Activated T-cell treated with anti-CD3 and anti-CD28 coated beads for 48 hours (primary cell): Measurements from ENCODE around the gene ACTA2.

Experiments used
- DNase-seq: peaks from one replicate; pipeline ENCODE4 v3.0.0-alpha.2; 2020; ENCODE audit warnings: low read depth

Gene ACTA2

DNA sequence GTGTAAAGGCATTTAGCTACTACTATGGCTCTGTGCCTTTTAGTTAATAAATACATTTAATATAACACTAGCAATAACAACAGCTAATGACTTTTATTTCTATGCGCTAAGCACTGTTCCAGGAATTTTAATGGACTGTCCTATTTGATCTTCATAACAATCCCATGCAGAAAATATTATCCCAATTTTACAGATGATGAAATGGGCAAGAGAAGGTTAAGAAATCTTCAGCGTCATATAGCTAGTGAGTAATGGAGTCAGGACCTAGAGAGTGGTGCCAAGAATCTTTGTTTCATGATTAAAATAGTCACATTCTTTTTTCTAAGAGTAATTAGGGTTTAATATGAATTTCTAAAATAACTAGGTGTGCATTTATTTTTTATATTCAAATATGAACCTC, 32.4 kb downstream of the ACTA2 start:
- no peak for DNase-seq

DNA sequence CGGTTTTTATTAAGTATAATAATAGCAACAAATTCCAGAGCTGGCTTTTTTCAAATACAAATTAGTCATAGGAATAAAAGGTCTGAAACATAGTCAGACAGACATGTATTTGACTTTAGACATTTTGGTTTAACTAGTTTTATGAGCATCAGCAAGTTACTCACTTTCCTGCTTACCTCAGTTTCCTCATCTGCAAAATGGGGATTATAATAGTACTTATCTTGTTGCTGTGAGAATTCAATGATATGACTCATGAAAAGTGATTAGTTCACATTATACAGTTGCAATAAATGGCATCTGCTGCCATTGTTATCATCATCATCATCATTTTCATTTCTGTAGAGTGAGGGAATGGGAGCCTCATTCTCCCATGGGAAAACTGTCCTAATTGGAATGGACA, 33.5 kb downstream of the ACTA2 start:
- DNase-seq, result no peak

DNA sequence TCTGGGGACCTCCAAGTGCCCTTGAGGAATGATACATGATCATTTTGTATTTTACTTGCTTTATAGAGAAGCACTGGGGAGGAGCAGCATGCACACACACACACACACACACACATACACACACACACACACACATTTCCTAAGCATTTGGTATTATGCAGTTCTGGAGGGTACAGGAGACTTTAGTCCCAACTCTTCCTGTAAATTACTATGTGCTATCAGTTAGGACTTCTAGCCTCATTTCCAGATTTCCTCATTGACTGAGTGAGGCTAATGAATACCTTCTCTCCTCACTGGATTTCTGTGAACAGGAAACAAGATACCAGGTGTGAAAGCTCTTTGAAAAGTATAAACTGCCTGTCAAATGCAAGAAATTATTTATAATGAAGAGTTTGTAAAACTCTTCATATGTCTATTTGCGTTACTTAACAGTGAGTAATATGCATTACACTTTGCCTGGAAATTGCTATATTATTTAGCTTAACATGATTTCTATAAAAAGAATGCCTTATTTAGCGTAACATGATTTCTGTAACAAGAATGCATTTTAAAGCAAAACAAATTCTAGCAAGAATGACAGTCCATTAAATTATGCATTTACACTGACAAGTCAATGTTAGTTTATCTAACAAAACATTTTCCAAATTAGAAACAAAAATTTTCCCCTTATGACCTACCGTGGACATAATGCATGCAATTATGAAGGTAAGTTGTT, 34.2 kb downstream of the ACTA2 start:
- DNase-seq, result no peak

DNA sequence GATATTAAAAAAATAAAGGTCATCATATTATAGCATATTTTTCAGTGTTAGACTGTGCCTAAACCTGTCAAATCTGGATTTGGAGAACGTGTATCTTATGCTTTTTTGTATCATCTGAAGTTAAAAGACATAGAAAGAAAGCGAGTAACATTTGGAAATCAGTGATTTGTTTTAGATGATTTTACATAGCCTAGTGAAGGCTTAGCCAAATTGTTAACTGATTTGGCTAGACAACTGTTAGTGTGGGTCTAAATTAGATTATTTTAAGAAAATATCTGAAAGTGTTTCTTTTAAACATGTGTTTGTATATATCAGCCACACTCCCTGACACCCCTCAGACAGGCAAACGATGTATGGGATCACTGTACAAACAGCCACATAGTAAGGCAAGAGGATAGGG, 35.6 kb downstream of the ACTA2 start:
- DNase-seq, result no peak

DNA sequence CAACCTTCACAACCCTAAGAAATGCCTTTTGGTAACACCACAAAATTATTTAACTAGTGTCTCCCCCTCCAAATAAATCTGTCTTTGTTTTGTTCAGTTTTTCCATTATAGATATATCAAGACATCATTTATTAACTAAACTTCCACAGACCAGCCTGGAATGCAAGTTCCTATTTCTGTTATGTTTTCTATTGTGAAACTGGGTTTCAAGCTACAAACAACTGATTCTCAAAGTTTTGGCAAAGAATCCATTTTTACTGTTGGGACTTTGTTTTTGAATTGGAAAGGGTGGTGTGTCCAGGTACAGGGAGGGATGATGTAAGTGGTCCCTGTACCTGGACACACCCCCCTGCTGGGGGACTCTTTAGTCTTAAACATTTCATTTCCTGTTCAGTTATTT, 36.3 kb downstream of the ACTA2 start:
- DNase-seq, result no peak

DNA sequence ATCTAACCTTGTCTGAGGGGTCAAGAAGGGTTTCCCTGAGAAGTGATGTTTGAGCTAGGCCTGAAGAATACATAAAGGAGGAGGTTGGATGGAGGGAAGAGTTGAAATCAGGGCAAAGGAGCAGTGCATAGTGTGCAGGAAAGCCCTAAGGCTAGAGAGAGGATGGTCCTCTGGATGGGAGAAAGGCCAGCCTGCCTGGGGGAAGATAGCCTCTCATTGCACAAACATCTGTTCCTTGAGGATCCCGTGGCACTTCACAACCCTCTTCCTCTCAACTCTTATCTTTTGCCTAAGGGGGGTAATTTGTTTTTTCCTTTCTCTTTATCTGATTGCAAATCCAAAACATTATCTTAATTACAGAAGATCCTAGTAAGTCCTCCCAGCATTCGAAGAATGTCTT, 36.8 kb downstream of the ACTA2 start:
- no peak for DNase-seq

DNA sequence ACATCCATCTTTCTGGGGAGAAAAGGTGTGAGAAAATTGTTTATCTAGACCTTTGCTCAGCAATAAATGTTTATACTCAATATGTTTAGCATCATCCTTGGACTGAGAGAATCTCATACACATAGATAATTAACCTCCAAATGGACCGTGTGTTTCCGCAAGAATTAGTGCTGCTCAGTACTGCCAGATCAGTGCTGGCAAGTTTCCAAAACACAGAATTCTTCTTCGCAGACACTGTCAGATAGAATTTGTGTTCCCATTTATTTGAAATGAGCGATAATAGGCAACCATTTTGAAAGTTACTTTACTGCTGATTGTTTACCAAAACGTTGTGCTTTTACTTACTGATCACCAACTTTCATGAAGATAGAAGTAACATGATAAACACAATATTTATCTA, 38.8 kb downstream of the ACTA2 start:
- DNase-seq, result no peak

DNA sequence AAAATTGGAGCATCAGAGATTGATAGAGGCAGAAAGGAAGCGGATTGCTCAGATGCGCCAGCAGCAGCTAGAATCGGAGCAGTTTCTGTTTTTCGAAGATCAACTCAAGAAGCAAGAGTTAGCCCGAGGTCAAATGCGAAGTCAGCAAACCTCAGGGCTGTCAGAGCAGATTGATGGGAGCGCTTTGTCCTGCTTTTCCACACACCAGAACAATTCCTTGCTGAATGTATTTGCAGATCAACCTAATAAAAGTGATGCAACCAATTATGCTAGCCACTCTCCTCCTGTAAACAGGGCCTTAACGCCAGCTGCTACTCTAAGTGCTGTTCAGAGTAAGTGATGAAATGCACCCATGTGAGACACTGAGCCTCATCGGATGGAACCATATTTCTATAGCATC, 39.4 kb downstream of the ACTA2 start:
- no peak for DNase-seq

DNA sequence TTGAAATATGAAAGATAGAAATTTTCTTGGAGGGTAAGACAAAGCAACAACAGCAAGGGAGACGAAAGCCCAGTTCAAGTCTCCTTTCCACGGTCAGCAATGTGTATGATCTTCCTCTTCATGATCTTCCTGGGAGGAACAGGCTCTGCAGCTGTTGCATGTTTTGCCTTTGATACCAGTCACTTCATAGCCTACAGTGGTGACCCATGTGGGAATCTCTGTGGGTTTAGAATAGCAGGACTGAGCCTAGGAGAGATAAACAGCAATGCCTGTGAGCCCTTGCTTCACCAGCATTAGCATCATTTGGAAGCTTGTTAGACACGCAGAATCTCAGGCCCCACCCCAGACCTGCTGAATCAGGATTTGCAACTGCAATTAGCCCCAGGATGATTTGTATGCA, 40.7 kb downstream of the ACTA2 start:
- DNase-seq, result no peak

DNA sequence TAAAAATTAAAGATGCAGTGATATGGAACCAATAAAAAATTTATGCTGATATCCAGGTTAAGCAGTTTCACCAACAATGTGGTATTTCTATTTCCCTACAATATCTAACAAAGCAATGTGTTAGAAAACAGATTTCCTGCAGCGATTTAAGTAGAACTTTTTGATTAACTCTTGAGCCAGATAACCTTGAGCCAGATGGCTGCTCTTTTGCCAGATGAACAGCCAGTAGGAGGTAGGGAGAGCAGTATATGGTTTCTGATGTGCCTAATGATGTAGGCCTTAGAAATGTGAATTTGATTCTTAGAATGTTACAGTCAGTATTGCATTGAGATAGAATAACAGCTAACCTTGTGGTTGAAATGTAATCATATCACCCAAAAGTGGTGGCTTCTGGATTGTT, 41.5 kb downstream of the ACTA2 start:
- DNase-seq, result no peak

DNA sequence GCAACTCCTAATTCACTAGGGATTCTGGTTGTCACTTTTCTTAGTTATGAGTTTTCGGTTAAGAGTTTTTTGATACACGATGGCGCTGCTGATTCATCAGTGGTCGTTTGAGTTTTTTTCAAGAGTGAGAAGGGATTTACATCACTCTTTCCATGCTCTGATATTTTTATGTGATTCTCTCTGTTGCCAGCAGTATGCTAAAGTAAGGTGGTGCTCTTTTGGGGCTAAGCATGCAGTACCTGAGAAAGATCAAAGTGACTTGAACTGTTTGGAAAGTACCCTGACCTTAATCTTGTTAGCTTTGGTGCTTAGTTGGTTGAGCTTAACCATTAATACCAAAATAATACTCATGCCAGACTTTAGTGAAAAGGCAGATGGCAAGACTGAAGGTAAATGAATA, 44.4 kb downstream of the ACTA2 start:
- no peak for DNase-seq

DNA sequence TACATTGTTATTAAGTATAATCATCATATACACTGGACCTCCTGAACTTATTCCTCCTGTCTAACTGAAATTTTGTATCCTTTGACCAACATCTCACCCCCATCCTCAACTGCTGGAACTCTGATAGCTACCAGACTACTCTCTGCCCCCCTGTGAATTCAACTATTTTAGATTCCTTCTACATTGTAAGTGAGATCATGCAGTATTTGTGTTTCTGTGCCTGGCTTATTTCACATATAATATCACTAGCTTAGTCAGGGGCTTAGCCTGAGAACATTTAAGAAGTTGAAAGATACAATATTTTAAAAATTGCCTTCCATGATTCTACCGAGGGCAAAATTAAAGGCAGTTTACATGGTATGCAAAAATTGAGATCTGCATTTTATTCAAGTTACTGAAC, 45.7 kb downstream of the ACTA2 start:
- DNase-seq, result no peak

DNA sequence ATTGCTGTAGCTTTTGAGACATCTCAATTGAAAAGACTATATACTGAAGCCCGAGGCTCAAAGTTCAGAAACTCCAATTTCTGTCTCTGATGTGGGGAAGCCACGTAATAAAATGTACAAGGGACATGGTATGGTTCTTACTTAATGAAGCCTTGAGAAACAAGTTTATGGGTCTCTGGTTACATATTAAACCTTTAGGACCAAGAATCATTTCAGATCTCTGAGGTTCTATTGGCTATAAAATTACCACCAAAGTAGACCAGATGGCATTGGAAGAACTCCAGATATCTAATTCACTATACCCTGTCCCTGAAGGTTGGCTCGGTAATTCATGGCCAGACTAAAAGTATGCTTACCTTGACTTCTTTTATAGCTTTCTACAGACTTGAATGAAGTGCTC, 48.9 kb downstream of the ACTA2 start:
- DNase-seq, result no peak

DNA sequence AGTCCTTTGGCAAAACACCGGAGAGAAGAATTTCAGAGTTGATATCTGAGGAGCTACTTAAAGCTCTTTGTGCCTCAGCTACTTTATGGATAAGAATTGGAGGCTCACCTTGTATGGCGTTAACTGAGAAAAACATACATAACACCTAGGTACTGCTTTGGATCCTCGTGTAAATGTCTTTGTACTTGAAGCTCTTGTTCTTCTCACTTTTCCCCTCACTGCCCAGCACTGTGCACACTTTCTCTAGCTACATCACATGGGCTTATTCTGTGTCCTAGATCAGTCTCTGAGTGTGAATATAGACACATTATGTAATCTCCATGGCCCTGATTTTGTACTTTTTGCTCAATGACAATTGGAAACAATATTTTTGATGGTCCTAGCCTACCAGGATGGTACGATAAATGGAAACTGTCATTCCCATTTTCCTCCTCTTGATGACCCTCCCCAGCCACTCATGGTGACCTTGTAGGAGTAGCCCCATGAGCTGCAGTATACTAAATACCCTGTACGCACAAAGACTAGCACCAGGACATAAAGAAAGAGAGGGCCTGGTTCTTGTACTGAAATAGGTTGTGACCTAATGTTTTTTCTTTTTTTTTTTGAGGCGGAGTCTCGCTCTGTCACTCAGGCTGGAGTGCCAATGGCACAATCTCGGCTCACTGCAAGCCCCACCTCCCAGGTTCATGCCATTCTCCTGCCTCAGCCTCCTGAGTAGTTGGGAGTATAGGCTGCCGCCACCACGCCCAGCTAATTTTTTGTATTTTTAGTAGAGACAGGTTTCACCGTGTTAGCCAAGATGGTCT, 50.4 kb downstream of the ACTA2 start:
- no peak for DNase-seq

DNA sequence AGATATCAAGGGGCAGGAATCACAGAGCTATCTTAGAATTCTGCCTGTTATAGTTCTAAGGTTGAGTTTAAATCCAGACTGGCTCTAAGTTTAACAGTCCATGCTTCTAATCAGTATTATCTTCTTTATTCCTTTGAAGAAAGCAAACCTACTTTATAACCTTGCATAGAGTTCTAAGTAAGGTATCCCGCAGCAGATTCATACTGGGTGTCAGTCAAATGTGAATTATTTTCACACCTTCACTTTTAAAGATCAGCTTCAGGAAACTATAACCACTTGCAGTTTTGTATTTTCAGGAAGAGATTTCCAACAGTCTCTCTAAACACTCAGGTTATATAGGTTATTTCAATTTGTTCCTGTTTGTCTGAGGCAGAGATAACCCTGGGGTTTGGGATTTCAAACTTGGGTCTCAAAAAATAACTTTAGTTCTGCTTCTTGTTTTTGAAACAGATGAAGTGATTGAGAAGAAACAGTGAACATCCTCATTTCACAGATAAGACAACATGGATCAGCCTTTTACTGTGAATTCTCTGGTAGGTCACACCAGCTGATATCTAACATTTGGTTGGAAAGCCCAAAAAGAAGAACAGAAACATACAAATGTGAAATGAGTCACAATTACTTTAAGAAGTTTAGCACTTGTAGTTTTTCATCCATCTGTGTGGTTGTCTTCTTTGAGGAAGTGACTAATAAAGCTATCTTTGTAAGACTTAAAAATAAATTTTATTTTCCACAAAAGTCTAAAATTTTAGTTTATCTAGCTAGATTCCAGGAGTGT, 51.2 kb downstream of the ACTA2 start:
- no peak for DNase-seq

DNA sequence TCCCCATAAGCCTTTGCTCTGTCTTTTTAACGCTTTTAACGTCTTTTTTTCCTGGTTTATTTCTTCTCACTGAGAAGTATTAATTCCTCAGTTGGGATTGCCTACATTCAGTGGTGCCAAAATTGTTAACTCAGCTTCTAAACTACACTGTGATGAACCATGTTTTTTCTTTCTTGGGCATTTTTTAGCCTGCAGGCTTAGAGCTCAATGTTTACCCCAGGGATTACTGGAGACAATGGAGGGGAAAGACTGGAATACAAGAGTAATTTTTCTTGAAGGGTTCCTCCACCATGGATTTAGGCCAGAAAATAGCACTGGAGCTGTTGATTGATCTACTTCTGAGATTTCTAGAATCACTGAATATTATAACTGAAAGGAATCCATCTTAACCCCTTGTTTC, 52.7 kb downstream of the ACTA2 start:
- no peak for DNase-seq

DNA sequence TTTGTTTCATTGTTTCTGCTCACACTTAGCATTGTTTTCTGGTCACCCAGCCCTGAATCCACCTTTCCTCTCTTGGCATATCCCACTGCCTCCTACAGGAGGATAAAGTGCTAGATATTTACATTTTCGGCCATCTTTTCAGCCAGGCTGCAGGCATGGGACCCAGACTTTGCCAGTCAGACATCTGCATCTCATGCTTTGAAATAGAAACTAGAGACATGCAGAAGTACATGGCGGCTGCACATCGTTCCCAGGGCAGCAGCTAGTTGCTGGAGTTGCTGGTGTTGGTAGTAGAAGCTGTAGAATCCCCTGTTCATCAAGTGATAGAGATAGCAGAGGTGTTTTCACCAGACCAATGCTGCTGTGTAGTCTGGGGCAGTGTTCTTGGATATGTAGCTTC, 53.8 kb downstream of the ACTA2 start:
- DNase-seq, result no peak

DNA sequence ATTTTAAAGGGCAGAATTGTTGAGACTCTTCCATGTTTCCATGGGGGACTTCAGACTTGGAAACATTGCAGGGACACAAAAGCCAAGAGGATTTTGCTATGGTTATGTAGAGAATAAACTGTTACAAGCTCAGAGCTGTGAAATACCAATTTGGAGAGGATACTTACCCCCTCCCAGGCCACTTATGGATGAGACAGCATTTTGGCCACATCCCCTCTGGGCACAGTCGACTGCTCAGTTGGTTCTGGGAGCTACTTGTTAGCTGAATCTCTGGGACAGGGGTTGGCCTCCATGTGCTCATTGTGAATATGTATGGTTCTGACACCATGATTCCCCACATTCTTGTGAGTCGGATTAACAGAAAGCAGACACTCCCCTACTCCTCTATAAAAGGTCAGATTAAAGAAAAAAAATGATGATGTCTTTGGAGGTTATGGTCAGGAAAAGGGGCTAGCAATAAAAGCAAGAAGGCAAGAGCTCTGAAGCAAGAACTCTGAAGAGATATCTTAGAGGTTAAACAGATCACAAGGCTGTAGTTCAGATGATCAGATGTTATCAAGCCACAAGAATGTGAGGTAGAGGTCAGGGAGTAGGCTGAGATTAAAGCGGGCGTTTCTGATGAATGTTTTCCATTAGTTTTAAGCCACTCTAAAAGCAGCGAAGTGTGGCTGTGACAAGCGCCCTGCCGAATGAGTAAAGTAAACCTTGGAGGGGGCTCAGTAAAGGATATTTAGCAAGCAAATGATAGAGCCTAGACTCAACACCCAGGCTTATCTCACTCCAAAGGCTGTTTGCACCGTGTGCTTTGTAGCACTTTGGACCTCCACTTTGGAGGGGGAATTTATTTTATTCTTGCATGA, 55.3 kb downstream of the ACTA2 start:
- DNase-seq, result peak; percentile 17

DNA sequence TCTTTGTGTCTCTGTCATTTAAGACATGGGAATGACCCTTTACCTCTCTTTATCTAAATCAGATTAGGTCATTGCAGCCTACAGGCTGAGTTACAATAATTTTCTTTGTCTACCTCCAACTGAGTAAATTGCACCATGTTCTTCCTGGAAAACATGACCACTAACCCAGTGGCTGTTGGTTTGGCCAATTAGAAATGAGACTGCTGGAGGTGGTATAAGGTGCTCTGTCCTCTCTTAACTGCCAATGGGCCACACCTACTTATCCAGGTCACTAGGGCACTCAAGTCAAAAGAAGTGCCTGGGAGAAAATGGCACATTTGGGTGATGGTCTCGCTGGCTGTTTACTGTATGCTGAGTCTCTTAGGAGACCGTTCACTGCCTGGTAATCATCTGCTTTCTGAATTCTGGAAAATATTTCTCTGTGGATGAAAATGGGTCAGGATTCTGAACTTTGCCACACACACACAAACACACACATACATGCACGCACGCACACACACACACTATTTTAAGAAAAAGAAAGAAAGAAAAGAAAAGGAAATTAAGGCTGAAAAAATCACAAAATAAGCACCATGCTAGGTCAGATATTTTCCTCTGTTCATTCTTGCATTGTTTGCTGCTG, 56.1 kb downstream of the ACTA2 start:
- no peak for DNase-seq

DNA sequence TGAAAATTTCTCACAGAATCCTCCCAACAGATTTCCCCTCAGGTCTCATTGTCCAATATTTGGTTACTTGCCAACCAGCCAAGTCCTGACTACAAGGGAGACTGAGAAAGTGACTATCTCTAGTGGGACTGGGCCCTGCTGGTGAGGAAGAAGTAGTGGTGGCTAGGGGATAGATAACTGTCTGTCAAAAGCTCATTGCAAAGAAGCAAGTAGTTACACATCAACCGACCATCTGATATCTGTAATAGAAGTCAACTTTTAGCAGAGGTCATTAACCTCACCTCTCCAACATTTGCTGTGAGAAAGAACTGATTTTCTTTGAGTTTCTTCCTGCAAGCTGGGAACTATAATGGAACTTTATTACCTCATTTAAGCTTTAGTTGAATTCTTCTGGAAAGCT, 57.3 kb downstream of the ACTA2 start:
- no peak for DNase-seq

DNA sequence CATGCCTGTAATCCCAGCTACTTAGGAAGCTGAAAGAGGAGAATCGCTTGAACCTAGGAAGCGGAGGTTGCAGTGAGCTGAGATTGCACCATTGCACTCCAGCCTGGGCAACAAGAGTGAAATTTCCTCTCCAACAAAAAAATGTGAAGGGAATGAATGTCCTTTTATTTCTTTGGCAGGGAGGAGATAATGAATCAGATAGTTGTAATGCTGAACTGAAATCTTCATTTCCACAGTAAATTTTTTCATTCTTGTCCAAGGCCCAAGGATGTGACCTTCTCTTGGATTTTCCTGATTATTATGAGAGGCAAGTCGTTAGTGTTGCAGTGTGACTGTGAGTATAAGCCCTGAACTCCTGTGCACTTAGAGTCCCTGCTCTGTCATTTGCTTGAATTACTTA, 59.0 kb downstream of the ACTA2 start:
- DNase-seq, result no peak
